HG02571 (cell line): ENCODE data around the gene SYT5.
"Not testable (repeated sequence)": the region's sequence is repeated elsewhere in the genome, so short reads cannot be mapped to it uniquely, and the experiment has no call there.

ENCODE experiments used
- ATAC-seq: cut with Tn5 transposase; IDR thresholded peaks from one replicate; pipeline ENCODE4 v1.9.1; 2021; ENCODE audit warnings: mild to moderate bottlenecking, moderate library complexity; ENCODE audit not compliant: unreplicated experiment

SYT5 gene

DNA sequence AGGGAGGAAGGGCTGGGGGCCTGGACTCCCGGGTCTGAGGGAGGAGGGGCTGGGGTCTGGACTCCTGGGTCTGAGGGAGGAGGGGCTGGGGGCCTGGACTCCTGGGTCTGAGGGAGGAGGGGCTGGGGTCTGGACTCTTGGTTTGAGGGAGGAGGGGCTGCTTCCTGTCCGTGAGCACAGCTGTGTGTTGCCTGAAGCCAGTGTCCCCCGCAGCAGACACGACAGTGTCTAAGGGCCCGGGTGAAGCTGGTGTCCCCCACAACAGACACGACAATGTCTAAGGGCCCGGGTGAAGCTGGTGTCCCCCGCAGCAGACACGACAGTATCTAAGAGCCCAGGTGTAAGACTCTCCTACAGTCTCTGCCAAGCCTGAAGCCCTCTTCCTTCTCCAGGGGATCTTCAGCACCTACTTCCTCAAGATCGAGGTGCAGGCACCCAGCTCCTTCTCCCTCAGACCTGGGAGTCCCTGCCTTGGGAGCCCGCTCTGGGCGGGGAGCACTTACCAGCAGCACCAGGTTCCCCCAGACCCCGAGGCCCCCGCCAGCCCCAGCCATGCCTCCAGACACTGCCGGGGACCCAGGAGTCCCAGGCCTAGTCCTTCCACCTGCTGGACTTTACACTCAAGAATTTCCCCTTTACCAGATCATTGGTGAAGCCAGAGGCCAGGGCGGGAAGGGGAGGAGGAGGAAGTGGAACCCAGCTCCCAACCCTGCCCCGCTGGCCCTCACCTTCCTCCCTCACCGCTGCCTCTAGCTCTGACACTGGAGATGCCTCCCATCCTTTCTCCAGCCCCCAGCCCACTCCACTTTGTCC lies 29.0 kb upstream of the SYT5 start, which contains the start of gene PTPRH:
Gene PTPRH (minus strand): TSS at position 622 of the 813 bp plus-strand sequence. CDS start 68 bp downstream, at position 554.
- ATAC-seq: no peak

DNA sequence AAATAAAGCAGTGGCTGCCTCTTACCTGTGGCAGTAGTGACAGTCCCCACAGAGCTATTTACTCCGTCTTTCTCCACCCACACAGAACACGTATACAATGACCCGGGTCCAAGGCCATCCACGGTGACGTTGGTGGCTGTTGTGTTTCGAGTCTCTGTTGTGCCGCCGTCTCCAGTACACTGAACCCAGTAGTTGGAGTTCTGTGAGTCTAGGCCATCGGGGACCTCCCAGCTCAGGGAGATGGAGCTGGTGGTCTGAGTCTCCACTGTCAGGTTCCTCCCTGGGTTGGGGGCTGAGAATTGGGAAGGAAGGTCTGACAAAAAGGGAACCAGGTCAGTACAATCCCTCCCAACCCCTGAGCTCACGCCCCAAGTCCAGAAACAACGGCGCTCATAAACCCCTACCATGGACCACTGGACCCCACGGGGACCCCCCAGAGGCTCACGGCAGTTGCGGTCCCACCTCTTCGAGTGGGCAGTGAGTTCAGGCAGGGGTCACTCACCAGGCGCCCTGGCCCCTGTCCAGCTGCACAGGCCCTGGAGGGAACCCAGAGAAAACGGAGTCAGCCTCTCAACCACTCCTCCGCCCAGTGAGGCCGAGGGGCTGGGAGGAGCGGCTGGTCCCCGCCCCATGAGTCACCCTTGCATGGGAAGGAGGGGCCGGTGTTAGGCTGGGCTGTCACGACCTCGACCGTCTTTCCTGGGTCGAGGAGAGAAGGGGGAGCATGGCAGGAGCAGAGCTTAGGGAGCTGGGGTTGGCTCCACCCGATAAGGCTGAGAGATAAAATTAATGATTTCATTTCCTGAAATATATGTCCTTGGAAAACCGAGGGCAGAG lies 26.8 kb upstream of the SYT5 start:
- ATAC-seq: no peak

DNA sequence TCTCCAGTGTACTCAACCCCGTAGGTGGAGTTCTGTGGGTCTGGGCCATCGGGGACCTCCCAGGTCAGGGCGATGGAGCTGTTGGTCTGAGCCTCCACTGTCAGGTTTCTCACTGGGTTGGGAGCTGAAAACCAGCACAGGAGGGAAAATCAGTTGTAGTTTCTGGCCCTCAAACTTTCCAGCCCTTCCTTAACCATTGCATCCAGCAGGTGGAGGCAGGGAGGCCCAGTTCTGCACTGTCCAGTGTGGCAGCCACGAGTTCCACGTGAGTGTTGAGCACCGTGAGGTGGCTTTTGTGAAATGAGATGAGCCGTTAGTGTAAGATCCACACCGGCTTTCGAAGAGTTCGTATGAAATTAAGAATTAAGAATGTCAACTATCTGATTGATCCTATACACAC lies 22.1 kb upstream of the SYT5 start:
- not testable (repeated sequence) for ATAC-seq

DNA sequence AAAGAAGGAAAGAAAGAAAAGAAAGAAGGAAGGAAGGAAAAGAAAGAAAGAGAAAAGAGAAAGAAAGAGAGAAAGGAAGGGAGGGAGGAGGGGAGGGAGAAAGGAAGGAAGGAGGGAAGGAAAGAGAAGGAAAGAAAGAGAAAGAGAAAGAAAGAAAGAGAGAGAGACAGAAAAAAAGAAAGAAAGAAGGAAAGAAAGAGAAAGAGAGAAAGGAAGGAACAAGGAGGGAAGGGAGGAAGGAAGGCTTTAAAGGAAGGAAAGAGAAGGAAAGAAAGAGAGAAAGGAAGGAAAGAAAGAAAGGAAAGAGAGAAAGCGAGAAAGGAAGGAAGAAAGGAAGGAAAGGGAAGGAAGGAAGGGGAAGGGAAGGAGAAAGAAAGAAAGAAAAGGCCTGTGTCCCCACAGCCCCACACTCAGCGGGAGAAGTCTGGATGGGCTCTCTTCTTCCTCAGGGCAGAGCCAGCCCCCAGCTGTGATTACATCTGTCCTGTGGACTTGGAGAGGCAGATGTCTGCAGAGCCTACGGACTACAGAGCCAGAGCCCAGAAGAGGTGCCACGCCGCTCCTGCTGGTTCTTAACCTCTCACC lies 19.6 kb upstream of the SYT5 start:
- no peak for ATAC-seq

DNA sequence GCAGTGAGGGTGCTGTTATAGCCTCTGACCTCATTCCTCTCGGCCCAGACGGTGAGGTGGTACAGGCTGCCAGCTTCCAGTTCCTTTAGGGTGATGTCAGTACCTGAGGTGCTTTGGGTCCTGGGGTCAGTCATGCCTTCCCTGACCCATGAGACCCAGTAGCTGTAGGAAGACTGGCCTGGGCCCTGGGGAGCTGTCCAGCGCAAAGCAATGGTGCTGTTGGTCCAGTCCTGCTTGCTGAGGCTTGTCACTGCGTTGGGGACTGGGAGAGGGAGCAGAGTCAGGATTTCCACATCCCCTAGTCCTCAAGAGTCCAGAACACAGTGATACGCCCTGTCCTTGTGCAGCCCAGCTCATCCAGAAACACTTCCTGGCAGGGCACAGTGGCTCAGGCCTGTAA lies 18.6 kb upstream of the SYT5 start:
- ATAC-seq: no peak

DNA sequence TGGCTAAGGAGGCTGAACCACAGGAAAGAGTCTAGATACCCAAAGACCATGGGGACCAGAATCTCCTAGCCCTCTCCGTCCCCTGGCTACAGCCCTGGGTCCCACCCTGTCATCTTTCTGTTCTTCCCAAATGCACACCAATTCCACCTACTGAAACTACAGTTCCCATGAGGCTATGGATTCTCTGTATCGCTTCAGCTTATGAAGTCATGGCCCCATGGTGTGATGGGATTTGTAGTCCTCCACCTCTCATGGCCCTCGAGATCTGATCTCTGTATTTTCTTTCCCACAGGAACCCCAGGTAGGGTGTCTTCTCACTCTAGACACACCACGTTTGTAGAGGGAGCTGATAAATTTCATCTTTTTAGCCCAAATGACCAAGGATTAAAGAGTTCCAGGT lies 17.4 kb upstream of the SYT5 start:
- no peak for ATAC-seq

DNA sequence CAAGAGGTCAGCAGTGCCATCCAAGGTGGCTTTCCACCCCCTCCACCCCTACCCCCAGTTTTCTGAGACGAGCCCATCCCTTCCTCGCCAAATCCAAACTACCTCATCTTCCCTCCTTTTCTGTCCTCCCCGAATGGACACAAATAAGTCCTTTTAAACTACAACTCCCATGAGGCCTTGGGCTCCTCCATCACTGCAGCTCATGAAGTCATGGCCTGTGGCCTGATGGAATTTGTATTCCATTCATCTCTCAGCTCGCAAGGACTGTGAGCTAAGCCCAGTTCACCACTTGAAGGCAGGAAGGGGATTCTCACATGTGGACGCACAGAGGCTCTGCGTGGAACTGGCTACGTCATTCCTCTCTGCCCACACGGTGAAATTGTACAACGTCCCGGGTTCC lies 16.7 kb upstream of the SYT5 start:
- no peak for ATAC-seq

DNA sequence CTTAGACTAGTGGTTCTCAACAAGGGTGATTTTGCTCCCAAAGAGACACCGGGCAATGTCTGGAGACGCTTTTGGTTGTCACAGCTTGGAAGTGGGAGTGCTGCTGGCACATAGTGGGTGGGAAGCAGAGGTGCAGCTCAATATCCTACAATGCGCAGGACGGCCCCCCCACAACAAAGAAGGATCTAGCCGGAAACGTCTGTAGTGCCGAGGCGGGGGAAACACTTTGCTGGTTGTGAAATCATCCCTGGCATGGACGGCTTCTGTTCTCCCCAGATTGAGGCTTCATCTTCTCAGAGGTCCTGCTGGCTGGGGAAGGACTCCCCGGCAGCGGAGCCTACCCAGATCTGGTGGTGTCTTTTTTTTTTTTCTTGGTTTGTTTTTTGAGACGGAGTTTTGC lies 13.4 kb upstream of the SYT5 start:
- ATAC-seq: no peak

DNA sequence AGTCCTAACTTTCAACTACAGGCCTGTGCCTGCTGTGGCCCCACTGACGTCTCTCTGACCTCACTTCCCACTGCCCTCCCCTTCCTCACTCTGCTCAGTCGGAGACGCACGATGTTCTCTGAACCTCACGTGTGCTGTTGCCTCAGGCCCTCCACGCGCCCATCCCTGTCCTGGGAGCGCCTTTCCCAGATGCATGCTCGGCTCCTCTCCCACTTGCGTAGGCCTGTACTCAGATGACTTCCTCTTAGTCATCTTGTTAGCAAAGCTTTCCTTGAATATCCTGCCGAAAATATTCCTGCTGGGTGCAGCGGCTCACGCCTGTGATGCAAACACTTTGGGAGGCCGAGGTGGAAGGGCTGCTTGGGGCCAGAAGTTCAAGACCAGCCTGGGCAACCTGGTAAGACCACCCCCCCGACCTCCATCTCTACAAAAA lies 9.3 kb upstream of the SYT5 start:
- no peak for ATAC-seq

DNA sequence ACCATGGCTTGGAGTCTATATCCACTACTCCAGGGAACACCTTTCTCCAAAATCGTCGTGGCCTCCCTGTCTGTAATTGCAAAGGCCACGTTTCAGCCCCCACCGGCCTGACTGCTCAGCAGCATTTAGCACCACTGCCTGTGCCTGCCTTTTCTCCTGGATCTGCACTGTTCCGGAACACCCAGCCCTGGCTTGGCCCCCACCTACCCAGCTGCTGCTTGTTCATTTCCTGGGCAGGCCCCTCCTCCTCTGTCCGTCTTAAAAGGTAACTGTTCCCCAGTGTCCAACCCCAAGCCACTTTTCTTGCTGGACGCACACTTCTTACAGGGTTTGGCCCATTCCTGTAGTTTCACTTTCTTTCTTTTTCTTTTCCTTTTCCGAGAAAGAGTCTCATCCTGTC lies 8.5 kb upstream of the SYT5 start:
- no peak for ATAC-seq

DNA sequence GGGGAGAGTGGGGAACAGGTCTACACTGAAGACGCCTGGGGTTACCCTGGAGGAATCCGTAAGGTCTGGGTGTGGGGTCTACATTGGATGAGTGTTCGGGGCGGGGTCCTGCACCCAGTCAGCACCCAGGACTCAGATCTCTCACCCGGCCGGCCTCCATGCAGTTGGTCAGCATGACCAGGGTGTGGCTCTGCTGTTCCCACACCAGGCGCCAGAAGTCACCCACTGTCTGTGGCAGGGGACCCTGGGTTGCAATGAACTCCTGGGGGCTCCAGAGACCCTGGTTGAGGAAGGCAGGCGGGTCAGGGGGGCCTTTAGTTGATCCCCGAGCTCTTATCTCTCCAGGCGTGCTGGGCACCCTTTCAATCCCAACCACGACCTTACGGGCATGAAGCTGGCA lies 6.0 kb upstream of the SYT5 start:
- ATAC-seq: no peak

DNA sequence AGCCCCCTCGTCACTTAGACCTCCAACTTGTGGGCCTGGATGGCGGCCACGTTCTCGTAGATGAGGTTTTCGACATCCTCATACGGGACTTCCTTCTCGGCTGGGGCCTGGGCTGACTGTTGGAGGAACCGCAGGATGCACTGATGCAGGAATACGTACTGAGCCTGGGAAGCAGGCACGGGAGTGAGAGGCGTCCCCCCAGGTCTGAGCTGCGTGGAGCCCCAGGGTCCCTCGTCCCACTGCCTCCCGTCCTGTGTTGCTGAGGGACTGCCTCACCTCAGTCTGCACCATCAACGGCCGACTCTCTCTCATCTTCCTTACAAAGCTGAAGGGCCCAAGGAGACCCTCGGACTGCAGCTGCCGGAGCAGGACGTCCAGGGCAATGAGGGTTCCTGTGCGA lies 1.7 kb upstream of the SYT5 start:
- ATAC-seq: no peak

DNA sequence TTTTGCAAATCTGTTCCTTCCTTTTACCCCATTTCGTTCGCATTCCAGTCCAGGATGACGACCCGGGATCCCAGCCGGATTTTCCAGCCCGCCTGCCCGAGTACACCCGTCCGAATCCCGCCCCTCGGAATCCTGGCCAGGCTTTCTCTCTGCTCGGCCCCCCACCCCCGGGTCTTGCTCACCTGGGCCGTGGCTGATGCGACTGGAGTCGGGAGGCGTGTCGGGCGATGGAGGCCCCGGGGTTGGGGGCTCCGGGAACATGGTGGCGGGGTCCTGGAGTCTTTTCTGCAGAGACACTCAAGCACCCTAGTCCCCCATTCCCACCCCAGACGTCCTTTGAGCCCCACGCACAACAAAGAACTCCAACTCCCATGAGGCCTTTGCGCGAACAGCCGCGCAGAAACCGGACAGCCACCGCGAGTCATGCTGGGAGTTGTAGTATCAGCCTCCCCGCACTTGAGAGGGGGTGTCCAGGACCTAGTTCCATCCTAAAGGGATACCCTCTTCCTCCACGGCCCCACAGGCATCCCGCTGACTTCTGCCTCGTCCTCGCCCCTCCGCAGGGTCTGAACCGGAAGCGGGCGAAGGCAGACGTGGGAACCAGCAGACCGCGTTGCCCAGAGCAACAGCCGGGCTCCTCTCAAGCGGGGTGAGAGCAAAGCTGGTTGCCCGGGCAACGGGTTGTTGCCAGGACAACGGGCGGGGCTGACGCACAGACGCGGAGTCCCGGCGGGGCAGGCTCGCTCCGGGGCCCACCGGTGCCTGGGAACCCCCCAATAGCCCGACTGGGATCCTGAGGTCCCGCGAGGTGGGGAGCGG lies 1.1 kb downstream of the SYT5 start:
- peak; percentile 68 for ATAC-seq

DNA sequence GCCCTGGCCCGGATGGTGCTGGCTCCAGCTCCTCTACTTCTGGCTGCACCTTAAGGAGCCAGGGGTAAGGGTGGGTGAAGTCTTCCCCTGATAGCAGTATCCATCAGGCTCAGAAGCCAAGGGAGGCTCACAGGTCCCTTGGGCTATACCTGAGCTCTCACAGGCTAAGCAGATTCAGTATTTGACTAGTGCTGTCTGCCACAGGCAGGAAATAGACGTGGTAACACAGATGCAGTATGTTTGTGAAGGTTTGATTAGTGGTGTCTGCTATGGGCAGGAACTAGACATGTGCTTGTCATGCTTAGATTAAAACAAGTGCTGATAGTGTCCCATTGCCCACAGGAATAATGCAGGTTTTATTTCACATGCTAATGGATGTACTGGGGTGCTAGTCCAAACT lies 4.0 kb downstream of the SYT5 start:
- ATAC-seq: no peak

DNA sequence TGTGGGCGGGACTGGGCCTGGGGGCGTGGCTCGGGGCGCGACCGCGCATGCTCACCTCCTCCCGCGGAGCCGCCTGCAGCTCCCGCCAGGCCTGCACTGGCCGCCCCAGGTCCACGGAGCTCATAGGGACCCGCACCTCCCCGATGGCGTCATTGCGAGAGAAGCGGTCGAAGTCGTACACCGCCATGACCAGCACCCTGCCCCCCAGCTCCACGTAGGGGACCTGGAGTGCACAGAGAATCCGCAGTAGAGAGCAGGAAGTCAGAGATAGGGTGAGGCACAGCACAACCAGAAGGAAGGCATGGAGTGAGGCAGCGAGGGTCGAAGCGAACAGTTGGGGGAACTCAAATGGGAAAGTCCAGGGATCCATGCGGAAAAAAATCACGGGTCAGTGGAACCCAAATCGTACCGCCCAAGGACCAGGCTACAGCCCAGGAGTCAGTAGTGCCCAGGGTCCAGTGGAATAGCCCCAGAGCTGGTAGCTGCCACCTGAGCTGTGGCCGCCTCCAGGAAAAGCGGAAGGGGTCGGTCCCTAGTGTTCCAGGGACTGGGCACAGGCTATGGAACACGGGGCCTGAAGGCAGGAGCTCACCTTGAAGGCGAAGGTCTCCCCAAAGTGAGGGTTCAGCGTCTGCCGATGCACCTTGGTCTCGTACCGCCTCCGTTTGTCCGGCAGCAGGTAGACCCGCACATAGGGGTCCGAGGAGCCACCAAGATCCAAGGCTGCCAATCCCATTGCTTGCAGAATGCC lies 4.8 kb downstream of the SYT5 start:
- ATAC-seq: no peak

DNA sequence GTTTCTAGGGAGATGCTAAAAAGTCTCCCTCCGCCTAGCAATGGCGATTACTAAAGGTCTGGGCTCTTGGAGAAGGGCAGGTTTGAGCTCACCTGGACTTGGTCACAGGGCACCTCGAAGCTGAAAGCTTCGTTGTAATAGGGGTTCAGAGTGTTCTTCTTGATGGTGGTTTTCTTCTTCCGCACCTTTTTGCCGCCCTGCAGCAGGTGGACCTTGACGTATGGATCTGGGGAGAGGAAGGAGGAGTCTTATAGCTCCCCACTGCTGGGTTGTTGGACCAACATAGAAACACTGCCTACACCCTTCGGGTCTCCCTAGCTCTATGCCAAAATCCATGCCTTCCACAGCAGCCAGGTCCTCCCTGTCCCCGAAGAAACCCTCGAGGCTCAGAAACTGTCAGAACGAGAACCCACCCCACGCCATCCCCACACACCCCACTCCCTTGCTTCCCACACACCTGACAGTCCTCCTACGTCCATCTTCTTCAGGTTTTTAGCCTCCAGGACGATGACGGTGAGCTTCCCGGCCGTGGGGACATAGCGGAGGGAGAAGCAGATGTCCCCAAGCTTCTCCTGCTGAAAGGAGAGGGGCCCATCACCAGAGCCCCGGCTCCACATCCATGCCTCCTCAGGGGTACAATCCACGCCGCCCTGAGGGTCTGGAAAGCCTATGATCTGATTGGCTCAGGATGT lies 5.5 kb downstream of the SYT5 start:
- ATAC-seq: no peak

DNA sequence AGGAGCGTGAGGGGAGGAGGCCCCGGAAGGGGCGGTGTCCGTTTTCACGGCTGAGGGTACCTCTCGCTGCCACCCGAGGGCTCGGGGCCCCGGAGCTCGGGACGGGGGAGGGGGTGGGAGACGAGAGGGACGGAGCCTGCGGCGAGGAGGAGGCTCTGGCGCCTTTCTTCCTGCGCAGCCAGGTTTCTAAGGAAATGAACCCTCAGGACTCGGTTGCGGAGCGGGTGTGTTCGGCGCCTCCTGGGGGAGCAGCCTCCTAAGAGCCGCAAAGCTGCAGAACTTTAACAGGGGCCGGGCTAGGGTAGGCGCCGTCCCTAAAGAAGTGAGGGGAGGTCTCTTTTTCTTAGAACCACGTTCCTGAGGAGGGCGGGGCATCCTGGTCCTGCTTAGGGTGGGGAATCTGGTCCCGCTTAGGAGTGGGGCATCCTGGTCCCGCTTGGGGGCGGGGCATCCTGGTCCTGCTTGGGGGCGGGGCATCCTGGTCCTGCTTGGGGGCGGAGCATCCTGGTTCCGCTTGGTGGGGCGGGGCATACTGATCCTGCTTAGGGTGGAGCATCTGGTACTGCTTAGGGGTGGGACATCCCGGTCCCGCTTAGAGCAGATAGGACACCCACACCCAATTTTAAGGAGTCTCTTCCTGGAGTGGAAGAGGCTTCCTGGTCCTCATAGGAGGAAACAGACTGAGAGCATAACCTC lies 6.2 kb downstream of the SYT5 start:
- ATAC-seq: no peak

DNA sequence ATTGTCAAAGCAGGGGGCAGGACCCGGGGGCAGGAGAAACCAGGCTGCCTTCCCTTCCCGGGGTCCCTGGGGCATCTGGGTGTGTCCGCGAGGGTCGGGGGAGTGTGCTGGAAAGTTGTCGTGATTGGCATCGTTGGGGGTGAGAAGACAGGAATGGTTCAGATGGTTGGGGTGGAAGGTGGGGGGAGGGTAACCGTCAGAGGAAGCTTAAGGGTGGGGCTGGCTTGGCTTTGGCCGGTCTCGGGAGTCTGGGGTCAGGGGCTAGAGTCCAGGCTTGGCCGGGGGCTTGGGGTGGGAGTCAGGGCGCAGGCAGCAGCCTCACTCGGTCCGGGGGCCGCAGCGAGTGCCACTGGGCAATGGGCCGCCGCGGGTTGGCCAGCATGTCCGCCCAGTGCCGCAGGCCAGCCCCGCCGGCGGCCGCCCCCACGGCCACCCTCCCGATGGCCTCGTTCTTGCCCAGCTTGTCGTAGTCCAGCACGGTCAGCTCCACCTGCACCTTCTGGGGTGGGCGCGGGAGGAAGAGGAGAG lies 6.8 kb downstream of the SYT5 start:
- no peak for ATAC-seq

DNA sequence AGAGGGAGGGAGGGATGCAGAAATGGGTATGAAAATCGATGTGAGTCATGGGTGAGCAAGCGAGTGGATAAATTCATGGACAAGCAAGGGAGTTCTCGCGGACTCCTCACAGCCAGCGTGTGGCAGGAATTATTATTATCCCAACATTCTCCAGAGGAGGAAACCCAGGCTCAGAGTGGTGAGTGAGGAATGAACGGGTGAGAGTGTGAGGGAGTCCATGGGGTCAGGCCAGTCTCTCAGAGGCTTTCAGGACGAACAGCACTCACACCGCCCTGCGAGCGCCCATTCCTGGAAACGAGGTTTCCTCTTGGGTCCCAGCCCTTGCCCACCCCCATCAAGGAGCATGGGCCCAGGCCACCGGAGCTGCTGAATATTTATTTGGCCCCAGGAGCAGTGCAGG lies 7.3 kb downstream of the SYT5 start:
- ATAC-seq: no peak
